Renal pelvis (tissue), 12 donors: ENCODE measurements around the gene PEX6. TPM values are rescaled to one million over a fixed set of nuclear protein-coding genes. Genes with fewer than 3 reads are reported as not detected.

Experiments
- DNase-seq: peaks from one replicate; pipeline ENCODE4 v3.0.0-alpha.2; 2013
- long read RNA-seq, 16 experiments: transcript quantifications; one replicate each; lab custom pipeline, GENCODE V29; 2026
- polyA plus RNA-seq, 3 donors: library from polyadenylated mRNA; unstranded; fragments of 120-200 nt; gene quantifications; one replicate each; pipeline ENCODE4 v1.2.1, GENCODE V29; 2013; ENCODE audit not compliant: insufficient read length in 3 of 3

PEX6 gene, protein sequence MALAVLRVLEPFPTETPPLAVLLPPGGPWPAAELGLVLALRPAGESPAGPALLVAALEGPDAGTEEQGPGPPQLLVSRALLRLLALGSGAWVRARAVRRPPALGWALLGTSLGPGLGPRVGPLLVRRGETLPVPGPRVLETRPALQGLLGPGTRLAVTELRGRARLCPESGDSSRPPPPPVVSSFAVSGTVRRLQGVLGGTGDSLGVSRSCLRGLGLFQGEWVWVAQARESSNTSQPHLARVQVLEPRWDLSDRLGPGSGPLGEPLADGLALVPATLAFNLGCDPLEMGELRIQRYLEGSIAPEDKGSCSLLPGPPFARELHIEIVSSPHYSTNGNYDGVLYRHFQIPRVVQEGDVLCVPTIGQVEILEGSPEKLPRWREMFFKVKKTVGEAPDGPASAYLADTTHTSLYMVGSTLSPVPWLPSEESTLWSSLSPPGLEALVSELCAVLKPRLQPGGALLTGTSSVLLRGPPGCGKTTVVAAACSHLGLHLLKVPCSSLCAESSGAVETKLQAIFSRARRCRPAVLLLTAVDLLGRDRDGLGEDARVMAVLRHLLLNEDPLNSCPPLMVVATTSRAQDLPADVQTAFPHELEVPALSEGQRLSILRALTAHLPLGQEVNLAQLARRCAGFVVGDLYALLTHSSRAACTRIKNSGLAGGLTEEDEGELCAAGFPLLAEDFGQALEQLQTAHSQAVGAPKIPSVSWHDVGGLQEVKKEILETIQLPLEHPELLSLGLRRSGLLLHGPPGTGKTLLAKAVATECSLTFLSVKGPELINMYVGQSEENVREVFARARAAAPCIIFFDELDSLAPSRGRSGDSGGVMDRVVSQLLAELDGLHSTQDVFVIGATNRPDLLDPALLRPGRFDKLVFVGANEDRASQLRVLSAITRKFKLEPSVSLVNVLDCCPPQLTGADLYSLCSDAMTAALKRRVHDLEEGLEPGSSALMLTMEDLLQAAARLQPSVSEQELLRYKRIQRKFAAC
- polyA plus RNA-seq, result 10 to 100 TPM; 27.8 to 35.3 (median 33.0) TPM
- long read RNA-seq, donor 1, transcript PEX6-202 (17 exons, 3,478 nt), result major isoform, 5 of 5 reads
- long read RNA-seq, donor 1, partial matches to known transcripts, result 0 of 5 reads
- long read RNA-seq, donor 1, other reads (novel, unspliced or antisense), result 0 of 5 reads
- long read RNA-seq, donor 2, partial matches to known transcripts, result 5 of 9 reads
- long read RNA-seq, donor 2, other reads (novel, unspliced or antisense), result 0 of 9 reads
- long read RNA-seq, donor 3, partial matches to known transcripts, result 6 of 8 reads
- long read RNA-seq, donor 3, other reads (novel, unspliced or antisense), result 0 of 8 reads
- long read RNA-seq, donor 4, partial matches to known transcripts, result 69 of 78 reads
- long read RNA-seq, donor 4, other reads (novel, unspliced or antisense), result 5 of 78 reads
- long read RNA-seq, donor 5, partial matches to known transcripts, result 5 of 6 reads
- long read RNA-seq, donor 5, other reads (novel, unspliced or antisense), result 0 of 6 reads
- long read RNA-seq, donor 6, partial matches to known transcripts, result 0 of 2 reads
- long read RNA-seq, donor 6, other reads (novel, unspliced or antisense), result 0 of 2 reads
- long read RNA-seq, donor 7, transcript PEX6-202 (17 exons, 3,478 nt), result major isoform, 10 of 34 reads
- long read RNA-seq, donor 7, partial matches to known transcripts, result 5 of 34 reads
- long read RNA-seq, donor 7, other reads (novel, unspliced or antisense), result 19 of 34 reads
- long read RNA-seq, donor 8, result 0 reads
- long read RNA-seq, donor 9, transcript PEX6-202 (17 exons, 3,478 nt), result major isoform, 7 of 12 reads
- long read RNA-seq, donor 9, partial matches to known transcripts, result 5 of 12 reads
- long read RNA-seq, donor 9, other reads (novel, unspliced or antisense), result 0 of 12 reads
- long read RNA-seq, donor 10, transcript PEX6-202 (17 exons, 3,478 nt), result major isoform, 5 of 16 reads
- long read RNA-seq, donor 10, partial matches to known transcripts, result 11 of 16 reads
- long read RNA-seq, donor 10, other reads (novel, unspliced or antisense), result 0 of 16 reads
- long read RNA-seq, donor 11, partial matches to known transcripts, result 0 of 11 reads
- long read RNA-seq, donor 11, other reads (novel, unspliced or antisense), result 11 of 11 reads
- long read RNA-seq, donor 12, partial matches to known transcripts, result 94 of 156 reads
- long read RNA-seq, donor 12, other reads (novel, unspliced or antisense), result 58 of 156 reads
- long read RNA-seq, donor 13, partial matches to known transcripts, result 5 of 6 reads
- long read RNA-seq, donor 13, other reads (novel, unspliced or antisense), result 0 of 6 reads
- long read RNA-seq, donor 14, transcript PEX6-202 (17 exons, 3,478 nt), result major isoform, 5 of 83 reads
- long read RNA-seq, donor 14, partial matches to known transcripts, result 32 of 83 reads
- long read RNA-seq, donor 14, other reads (novel, unspliced or antisense), result 46 of 83 reads
- long read RNA-seq, donor 15, partial matches to known transcripts, result 7 of 11 reads
- long read RNA-seq, donor 15, other reads (novel, unspliced or antisense), result 0 of 11 reads
- long read RNA-seq, donor 16, partial matches to known transcripts, result 13 of 17 reads
- long read RNA-seq, donor 16, other reads (novel, unspliced or antisense), result 0 of 17 reads

DNA sequence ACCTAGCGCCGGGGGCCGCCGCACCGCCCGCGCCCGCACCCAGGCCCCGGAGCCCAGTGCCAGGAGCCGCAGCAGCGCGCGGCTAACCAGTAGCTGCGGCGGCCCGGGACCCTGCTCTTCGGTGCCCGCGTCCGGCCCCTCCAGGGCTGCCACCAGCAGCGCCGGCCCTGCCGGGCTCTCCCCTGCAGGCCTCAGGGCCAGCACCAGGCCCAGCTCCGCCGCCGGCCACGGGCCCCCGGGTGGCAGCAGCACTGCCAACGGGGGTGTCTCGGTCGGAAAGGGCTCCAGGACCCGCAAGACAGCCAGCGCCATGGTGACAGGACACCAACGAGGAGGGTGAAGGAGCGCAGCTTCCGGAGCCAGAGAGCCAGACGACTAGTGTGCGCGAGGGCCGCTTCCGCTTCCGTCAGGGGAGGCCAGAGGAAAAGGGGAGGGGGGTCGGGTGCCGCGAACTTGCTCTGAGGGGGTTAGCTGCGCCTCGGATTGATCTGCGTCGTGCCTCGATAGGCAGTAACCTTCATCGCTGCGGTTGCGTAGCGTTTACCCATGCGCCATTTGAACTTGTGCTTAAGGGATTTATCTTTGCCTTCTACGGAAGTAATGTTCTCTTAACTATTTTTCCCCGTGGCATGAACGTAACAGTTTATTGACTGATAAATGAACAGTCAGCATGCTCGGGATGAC lies at the start of gene PEX6:
PEX6 (minus strand) TSS at position 343 of the 684 bp plus-strand sequence; CDS start at position 312, 31 bp downstream.
- DNase-seq, result peak; percentile 90

DNA sequence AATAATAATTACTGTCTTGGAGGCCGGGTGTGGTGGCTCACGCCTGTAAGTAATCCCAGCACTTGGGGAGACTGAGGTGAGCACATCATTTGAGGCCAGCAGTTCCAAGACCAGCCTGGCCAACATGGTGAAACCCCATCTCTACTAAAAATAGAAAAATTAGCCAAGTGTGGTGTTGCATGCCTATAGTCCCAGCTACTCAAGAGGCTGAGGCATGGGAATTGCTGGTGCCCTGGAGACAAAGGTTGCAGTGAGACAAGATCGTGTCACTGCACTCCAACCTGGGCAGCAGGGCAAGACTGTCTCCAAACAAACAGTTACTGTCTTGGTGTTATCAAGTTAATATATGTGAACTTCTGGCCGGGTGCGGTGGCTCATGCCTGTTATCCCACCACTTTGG lies 47.4 kb upstream of the PEX6 start:
- DNase-seq, result no peak

DNA sequence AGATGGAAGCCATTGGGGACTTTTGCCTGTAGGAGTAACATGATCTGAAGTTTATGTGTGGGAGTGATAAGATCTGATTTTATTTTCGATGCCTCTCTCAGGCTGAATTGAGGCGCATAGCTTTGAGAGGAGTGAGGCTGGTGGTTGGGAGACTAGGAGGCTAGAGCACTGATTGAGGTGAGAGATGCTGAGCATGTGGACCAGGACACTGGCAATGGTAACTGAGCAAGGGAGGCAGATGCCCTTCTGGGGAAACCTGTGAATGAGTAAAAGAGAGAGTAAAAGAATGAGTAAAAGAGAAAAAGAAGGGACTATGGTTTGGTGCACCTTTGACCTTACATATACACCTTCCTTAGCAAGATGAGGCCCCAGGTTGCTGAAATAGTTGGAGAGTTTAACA lies 45.5 kb upstream of the PEX6 start:
- no peak for DNase-seq

DNA sequence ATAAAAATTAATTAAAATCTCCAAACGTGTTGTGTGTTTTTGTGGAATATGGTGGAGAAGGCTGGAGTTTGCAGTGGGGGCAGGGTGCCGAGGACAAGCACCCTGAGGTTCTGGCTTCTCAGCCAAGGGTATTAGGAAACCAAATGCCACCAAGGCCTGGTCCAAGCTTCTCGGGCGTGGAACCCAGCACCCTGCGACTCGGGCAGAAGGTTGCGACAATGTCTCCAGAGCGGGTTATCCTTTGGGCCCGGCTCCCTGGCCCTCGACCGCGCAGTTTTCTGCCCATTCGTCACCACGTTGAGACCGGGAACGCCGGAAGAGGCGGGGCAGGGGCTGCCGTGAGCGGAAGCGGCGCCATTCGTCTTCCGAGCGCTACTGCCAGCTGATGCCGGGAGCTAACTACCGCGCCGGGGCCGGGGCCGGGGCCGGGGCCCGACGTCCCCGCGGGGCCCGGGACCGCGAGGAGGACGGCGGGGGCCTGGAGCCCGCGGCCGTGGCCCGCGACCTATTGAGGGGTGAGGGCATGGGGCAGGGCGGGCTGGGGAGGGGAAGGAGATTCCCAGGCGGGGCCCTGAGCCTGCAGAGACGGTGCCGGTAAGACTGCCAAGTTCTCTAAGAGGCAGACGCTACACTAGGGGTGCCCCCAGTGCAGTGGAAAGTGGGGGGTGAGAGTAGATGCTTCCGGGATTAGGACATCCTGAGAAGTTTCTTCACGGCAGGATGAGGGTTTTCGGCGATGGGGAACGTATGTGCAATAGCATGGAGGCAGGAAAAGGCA lies 42.5 kb upstream of the PEX6 start, which contains the start of gene RRP36:
RRP36 (plus strand) TSS at position 354 of the 778 bp plus-strand sequence; CDS start at position 386, 32 bp downstream.
- DNase-seq, result peak; percentile 76

DNA sequence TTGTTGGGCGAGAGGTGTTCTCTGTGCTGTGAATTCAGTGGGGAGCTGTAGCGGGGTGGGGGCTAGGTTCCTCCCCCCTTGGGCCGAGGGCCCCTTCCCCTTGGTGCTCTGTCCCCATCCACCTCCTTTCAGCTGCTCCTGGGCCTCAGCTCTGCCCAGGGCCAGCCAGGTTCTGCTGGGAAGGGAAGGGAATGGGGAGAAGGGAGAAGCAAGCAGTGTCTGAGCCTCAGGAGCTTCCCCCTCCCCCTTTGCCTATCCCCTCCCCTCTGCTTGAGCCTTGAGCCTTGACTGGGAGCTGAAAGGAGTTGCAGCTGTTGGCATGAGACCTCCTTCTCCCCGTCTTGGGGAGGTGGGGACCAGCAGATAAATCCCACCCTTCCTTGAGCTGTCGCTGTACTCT lies 41.9 kb upstream of the PEX6 start:
- peak; percentile 49 for DNase-seq

DNA sequence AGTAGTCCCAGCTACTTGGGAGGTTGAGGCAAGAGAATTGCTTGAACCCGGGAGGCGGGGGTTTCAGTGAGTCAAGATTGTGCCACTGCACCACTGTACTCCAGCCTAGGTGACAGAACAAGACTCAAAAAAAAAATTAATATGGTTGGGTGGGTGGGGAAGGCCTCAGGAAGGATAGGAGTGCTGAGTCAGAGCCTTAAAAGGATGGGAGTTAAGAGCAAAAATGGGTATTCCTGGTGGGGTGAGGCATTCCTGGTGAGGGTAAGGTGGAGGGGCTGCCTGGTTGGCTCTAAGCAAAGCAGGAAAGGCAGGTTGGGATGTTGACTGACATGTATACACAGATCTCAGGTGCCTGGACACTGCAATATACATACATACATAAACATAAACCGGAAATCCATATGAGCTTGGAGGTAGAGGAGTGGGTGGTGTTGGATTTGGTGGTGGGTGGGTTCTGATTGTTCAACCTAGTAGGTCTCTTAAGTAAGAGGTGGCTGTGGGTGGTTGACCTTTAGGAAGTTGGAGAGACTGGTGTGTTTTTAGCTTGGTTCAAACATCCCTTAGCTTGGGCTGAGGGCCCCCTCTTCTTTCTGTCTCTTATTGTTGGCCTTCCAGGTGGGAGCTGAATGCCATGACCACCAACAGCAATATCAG lies 41.2 kb upstream of the PEX6 start:
- no peak for DNase-seq

DNA sequence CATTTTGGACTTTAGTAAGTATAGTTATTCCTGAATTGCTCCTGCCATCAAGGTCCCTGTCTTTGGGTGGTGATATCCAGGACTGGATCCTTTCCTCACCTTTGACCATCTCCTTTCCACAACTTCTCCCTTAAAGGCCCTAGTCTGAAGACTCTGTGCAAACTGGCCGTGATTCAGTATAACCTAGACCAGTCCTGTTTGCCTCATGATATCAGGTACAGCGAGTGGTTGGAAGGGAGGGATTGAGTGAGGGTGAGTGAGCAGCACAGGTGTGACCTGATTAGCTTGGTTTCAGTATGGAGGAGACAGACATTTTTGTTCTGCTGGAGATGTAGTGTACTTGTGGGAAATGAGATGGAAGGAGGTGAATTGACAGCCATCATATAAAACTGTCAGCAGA lies 40.2 kb upstream of the PEX6 start:
- no peak for DNase-seq

DNA sequence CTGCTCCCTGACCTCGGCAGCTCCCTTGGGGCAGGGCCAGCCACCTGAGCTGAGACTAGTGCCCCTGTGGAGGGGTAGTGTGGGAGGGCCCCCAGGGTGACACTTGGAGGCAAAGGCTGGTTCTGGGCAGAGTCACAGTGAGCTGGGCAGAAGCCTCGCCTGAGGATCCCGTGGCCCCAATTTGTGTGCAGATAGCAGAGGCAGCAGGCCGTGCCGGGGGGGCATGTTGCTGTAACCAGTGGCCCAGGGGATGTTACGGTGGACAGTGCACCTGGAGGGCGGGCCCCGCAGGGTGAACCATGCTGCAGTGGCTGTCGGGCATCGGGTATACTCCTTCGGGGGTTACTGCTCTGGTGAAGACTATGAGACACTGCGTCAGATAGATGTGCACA lies 38.0 kb upstream of the PEX6 start:
- no peak for DNase-seq

DNA sequence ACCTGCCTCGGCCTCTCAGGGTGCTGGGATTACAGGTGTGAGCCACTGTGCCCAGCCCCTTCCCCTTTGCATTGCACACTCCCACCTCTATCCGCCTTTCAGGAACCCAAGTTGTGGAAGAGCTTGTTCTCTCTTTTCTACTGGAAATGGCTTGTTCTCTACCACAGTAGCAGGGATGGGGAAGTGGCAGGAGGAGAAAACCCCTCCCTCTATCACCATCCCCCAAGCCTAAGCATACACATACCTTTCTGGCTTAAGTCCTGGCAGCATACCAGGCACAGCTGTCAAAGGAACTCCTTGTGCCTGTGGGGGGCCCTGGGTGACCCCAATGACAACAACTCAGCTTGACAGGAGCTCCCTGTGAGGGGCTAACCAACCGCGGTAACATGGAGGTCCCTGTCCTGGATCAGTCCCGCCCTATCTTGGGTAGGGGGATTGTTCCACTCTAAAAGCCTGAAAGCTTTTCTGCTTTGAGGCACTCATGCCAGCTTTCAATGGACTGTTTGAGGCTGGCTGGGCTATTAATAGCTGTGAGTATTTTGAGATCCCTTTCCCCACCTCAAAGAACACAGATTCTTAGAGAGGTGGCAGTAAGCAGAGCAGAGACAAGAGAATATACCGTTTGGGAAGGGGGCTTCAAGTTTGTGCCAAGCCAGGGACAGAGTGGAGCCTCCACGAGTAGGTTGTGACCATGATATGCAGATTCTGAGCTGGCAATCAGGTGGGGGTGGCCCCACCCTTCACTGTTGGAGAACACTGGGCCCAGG lies 37.4 kb upstream of the PEX6 start:
- DNase-seq, result no peak

DNA sequence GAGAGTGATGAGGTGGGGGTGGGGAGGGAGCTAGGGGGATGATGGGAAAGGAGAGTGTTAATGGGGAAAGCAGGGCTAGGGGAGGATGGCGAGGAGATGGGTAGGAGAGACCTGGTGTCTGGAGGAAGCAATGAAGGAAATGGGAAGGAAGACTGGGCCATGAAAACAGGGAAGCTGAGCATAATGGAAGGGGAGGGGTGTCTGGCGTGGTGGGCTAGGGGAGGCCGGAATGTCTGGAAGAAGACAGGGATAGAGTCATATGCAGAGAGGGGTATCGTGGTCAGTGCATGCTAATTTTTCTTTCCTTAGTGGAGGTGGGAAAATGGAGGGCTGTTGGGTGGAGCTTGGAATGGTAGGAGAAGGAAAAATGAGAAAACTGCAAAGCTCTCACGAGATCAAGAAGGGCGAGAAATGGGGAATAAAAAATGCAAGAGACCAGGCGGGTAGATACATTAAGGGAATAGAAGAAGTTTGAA lies 35.5 kb upstream of the PEX6 start:
- DNase-seq, result peak; percentile 3

DNA sequence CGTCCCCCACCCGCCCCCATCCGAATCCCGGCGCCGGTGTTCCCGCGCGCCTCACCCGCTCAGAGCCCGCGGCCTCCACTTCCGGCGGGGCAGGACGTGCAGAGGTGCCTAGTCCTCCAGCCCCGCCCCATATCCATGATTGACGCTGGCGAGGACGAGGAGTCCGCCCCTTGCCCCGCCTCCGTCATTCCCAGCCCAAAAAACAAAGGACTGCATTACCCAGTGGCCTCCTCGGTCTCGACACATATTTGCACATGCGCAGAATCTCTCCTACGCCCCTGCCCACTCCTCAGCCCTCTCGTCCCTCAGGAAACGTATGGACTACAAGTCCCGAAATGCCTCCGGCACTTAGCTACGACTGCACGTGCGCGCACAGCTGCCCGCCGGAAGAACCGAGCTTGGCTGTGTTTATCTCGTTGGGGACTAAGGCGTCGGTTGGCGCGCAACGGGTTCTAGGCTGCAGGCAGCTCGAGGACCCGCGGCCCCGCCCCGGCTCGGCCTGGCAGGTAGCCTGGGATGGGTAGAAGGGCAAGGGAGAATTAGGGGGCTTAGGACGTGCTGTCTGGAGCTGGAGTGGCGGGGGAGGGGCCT lies 35.0 kb upstream of the PEX6 start, which contains the start of the genes KLHDC3 and MEA1:
KLHDC3 (plus strand) TSS at position 407 of the 591 bp plus-strand sequence. CDS start 2,944 bp downstream, outside the sequence.
MEA1 (minus strand) TSS at position 104 of the 591 bp plus-strand sequence. CDS start 133 bp downstream, outside the sequence.
- DNase-seq, result peak; percentile 100

DNA sequence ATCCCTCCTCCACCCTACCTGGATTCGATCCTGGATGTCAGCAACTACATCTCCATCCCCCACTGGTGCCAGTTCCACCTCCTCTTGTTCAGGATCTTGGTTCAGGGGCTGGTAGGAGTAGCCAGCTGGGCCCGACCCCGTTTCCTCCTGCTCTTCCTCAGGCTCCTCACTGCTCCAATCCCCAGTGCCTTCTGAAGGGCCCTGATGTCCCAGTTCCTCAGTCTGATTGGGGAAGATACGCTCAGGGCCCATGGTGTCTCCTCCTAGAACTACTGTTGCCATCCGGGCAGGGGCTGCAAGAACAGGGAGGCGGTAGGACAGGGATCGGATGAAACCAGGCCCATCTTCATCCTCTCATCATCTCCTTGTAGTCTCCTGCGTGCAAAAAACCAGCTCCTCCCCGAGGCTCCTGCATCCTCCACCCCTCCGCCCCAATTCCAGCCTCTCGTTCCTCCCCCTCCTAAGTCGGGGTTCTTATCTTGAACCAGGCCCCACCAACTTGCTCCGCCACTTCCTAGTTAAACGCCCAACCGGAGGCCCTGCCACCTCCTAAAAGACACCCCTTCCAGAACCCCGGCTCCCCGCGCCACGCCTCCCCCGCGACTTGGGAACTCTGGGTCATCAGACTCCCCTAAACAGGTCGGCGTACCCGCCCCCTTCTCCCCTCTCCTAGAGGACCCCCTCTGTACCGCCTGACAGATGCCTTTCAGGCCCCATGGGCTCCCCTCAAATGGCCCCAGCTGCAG lies 34.3 kb upstream of the PEX6 start:
- peak; percentile 11 for DNase-seq

DNA sequence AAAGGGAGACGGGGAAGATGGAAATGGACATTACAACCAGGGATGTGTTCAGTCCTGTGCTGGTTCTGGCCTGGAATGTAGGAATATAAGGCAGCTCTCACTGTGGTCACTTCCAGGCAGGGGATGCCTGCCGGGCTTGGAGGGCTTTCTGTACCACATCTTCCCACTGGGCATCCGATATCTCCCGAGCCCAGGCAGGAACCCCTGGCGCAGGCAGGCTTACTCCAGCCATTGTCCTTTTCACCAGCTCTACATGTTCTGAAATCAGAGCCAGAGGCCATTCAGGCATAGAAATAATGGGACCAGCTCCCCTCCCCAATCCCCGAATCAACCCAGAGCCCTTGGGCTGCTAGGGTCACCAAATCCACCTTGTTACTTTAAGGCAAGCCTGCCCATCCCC lies 33.4 kb upstream of the PEX6 start:
- DNase-seq, result no peak

DNA sequence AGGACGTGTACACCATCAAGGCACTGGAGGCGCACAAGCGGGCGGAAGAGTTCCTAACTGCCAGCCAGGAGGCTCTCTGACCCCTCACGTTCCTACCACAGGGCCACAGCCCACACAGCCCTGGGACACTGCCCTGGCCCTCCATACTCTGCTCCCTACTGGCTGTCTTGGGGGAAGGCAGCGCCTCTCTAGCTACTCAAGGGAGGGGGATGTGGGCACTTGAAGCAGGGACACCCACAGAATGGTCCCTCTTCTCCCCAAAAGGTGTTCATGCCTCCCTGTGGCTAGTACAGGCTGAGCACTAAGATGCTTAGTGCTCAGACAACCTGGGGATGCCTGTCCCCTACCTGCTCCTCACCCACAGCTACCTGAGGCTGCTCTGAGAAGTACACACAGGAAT lies 32.2 kb upstream of the PEX6 start:
- DNase-seq, result no peak
